WI38 (cell line): Measurements from ENCODE around the gene CNTNAP1.

ENCODE experiments used
- H3K4me3 ChIP-seq: 2 replicates; pipeline ENCODE4 v1.5.1; 2011; ENCODE audit warnings: low read depth, mild to moderate bottlenecking, control low read depth, low read length
- TF ChIP-seq, protein P1 (sequence below): IDR thresholded peaks from 2 replicates; pipeline ENCODE4 v1.5.1; 2012; ENCODE audit warnings: low read depth, mild to moderate bottlenecking, control low read depth, low read length

CNTNAP1 gene

DNA sequence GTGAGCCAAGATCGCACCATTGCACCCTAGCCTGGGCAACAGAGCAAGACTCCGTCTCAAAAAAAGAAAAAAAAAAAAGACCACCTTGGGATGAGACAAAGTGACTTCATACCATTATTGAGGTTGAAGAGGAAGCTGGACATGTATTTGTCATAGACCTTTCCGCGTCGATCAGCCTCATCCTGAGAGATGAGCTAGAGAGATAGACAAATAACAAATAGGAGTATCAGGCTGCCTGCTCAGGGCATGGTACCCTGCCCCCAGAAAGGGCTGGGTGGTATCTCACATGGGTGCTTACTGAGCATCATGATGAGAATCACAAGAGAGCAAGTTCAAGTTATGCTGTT is 22.1 kb downstream of the CNTNAP1 start:
- no peak overlapping the region for H3K4me3 ChIP-seq
- TF ChIP-seq, protein P1, sequence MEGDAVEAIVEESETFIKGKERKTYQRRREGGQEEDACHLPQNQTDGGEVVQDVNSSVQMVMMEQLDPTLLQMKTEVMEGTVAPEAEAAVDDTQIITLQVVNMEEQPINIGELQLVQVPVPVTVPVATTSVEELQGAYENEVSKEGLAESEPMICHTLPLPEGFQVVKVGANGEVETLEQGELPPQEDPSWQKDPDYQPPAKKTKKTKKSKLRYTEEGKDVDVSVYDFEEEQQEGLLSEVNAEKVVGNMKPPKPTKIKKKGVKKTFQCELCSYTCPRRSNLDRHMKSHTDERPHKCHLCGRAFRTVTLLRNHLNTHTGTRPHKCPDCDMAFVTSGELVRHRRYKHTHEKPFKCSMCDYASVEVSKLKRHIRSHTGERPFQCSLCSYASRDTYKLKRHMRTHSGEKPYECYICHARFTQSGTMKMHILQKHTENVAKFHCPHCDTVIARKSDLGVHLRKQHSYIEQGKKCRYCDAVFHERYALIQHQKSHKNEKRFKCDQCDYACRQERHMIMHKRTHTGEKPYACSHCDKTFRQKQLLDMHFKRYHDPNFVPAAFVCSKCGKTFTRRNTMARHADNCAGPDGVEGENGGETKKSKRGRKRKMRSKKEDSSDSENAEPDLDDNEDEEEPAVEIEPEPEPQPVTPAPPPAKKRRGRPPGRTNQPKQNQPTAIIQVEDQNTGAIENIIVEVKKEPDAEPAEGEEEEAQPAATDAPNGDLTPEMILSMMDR: no peak

DNA sequence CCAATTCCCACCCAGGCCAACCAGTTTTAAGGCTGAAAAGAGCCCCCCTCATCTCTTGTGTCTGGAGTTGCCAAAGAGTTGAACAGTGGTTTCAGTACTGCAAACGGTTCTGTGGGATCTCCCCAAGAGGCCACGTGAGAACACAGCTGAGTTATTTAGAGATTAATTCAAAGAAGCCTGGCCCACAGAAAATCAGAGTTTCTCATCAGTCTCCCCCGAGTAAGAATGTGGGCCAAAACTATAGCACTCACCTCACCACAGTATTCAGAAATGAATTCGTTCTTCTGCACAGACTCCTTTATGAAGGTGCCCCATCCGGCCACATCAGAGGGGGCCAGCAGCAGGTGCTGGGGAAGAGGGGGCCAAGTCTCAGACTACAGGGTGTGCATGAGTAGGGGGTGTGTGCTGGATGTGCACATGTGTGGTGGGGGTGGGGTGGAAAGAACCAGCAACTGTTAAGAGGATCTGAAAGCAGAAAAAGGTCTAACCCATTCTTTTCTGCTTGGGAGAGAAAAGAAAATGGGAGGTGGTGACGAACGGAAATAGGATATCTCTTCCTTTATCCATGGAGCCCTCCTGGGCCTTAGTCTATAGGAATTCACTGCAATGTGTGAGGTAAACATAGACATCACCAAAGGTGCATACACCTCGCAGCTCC is 22.6 kb downstream of the CNTNAP1 start:
- H3K4me3 ChIP-seq: no peak overlapping the region
- TF ChIP-seq, protein P1: no peak

DNA sequence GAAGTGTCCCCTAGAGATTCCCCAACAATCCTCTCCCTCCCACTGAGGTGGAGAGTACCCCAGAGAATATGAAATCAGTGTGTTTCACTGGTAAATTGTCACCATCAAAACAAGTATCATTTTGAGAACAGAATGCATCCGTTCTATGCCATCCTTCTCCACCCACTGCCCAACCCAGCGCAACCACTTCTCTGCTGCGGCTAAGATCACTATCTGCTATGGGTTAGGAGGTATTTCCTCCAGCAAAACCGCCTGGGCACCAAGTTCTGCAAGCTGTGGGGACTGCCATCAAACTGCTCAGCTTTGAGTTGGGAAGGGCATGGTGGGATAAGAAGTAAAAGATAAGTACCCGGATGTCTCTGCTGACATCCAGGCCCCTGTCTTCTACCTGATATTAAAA is 24.4 kb downstream of the CNTNAP1 start:
- TF ChIP-seq, protein P1: no peak
- no peak overlapping the region for H3K4me3 ChIP-seq

DNA sequence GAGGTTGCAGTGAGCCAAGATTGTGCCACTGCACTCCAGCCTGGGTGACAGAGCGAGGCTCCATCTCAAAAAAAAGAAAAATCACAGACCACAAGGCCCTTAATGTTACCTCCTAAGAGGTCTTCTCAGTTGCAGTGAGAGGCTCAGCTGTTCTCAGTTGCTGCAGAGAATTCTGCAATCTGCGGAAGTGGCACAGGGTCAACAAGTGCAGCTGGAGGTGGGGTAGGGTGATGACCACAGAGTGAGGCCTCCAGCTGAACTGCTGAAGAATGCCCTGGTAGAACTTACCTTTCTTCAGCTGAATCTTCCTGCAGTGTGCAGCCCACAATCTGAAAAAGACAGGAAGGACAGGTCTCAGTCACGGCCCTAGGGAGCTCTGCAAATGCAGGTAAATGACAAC is 26.3 kb downstream of the CNTNAP1 start:
- TF ChIP-seq, protein P1: no peak

DNA sequence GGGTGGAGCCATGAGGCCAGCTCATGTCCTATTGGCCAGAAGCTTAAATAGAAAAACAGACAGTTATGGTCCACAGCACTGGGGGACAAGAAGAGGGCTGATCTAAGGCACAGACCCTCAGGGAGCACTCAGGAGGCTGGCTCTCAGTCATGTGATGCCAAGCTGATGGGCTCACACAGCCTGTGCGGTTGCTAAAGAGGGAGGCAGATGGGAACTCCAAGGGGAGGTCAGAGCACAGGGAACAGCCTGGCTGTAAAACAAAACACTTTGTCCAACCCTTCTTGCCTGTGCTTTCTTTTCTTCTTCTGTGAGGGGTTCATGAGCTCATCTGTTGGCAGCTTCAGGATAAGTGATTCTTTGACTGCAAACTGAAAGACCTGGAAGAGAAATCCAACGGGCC is 27.2 kb downstream of the CNTNAP1 start:
- no peak overlapping the region for H3K4me3 ChIP-seq
- TF ChIP-seq, protein P1: no peak

More for the DNA sequence above, 26.3 kb downstream of the CNTNAP1 start:
- H3K4me3 ChIP-seq: no peak overlapping the region

DNA sequence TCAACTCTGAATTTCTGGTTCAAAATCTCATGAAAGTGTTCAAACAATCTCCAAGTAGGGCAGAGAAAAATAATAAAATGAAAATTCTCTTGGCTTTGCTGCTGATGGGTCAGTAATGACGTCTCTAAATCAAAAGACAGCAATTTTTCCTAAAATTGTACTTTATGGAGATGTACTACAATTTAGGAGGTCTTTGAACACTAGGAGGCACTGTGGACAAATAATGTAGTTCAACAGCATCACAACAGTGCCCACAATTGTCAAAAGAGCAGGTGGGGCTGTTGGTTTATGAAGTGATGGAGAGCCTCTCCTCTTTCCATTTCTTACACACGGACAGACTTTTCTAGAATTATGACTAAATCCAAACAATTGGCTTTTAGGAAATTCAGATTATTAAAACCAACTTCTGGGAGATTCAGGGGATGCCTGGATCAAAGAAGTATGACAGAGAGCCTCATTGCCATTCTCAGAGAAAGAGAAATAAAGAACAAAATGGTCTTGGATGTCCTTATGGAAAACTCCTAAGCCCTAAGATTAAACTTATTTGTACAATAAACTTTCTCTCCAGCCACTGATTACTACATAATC is 38.8 kb downstream of the CNTNAP1 start:
- H3K4me3 ChIP-seq: no peak overlapping the region
- TF ChIP-seq, protein P1: peak; percentile 35; the same call in 1 of the 2 replicates

DNA sequence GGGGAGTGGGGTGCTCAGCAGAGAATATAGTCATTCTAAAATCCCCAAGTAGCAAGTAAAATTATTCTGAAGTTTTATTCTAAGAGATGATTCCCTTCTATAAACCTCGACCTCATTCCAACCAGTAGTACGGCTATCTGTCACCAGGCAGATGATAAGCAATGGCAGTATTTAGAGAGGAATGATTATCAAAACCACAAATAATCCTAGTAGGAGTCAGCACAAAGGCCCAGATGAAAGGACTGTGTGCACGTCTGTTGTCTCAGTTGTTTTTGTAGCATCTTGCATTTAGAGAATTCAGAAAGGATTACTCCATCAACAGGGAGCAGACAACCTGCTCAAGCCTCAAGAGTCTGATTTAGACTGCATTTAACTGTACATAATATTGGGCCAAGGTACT is 41.3 kb downstream of the CNTNAP1 start:
- no peak overlapping the region for H3K4me3 ChIP-seq
- TF ChIP-seq, protein P1: no peak
